SJCRH30 (cell line): ENCODE results near the gene MRPS33. TPM values are rescaled to one million over a fixed set of nuclear protein-coding genes. Genes with fewer than 3 reads are reported as not detected.
"Not testable (repeated sequence)": the region's sequence is repeated elsewhere in the genome, so short reads cannot be mapped to it uniquely, and the experiment has no call there.

ENCODE experiments used
- DNase-seq, 2 experiments: peaks; one replicate each; pipeline ENCODE4 v3.0.0-alpha.2; 2015 to 2020
- H3K27ac ChIP-seq: fragments of 250-450 bp; sonication (Bioruptor Pico); 2 replicates; pipeline ENCODE4 v1.5.1; 2020; ENCODE audit warnings: mild to moderate bottlenecking, moderate library complexity
- H3K27me3 ChIP-seq: fragments of 250-450 bp; sonication (Bioruptor Pico); 2 replicates; pipeline ENCODE4 v1.5.1; 2020; ENCODE audit warnings: mild to moderate bottlenecking, moderate library complexity
- H3K36me3 ChIP-seq: fragments of 250-450 bp; sonication (Bioruptor Pico); 2 replicates; pipeline ENCODE4 v1.5.1; 2020; ENCODE audit warnings: mild to moderate bottlenecking, moderate library complexity
- H3K4me1 ChIP-seq: fragments of 250-450 bp; sonication (Bioruptor Pico); 2 replicates; pipeline ENCODE4 v1.5.1; 2020; ENCODE audit warnings: mild to moderate bottlenecking, moderate library complexity
- H3K4me3 ChIP-seq: fragments of 250-450 bp; sonication (Bioruptor Pico); 2 replicates; pipeline ENCODE4 v1.5.1; 2020; ENCODE audit warnings: mild to moderate bottlenecking, moderate library complexity
- H3K9me3 ChIP-seq: fragments of 250-450 bp; sonication (Bioruptor Pico); replicated peaks from 2 replicates; pipeline ENCODE4 v1.5.1; 2020; ENCODE audit warnings: mild to moderate bottlenecking, moderate library complexity
- total RNA-seq: library from RNA; depleted of rRNA; stranded (reverse); fragments of >200 nt; shearing (Covaris generic); gene quantifications from 2 replicates; pipeline ENCODE4 v1.2.3, GENCODE V29; 2014; rRNA removed

Gene MRPS33
- 54.8 and 59.4 TPM in 2 replicates for total RNA-seq

DNA sequence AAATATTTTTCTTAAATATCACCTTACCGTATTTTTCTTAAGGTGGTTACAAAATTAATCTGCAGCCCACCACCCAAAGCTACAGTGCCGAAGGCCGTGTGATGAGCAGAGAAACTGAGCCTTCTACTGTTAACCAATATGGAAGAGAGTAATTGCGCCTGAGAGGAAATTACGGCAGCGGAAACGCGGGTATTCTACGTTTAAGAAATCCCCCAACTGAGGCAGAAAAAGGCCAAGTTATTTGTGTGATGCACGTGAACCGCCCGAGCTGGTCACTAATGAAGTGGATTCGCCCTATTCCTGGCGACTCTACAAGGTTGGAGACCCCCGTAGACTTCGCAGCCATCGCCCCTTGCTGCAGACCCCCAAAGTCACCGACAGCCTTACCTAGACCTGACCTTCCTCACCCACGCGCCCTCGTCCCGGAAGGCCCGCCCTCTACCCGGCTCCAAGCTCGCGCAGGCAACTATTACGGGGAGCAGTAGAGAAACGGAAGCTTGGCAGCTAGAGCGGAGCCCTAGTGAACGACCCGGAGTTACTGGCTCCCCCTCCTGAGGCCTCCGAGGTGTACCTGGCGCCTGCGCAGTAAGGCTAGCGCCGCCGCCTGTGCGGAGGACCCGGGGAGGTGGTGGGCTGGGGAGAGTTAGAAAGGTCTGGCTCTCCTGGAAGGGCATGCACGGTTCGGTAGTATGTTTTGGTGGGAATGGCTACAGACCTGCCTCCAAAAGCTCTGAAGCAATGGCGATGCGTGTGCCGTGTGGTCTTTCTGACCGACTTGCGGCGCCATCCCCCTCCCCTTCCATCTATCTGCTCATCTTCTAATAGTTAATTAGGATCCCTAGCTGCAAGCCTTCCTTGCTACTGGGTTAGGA, at the start of gene MRPS33:
Gene MRPS33, minus strand, starts transcription at position 429 of the 872 bp plus-strand sequence. CDS start 4,319 bp downstream, outside the sequence.
- Histone ChIP-seq H3K9me3 (no peaks in the 10 kb centered on the region), H3K27ac (peak within 1 kb of the TSS; percentile 63), H3K36me3 (peaks cover 3% of the 10 kb centered on the region; the same call in 1 of the 2 replicates), H3K27me3 (no peaks in the 10 kb centered on the region), H3K4me1 (0 out of 2 replicates have a peak, but pooled peaks cover 3% of the 10 kb centered on the region), H3K4me3 (peak within 1 kb of the TSS; percentile 69)
- DNase-seq = peak; percentile 98 to 99

- Histone ChIP-seq H3K27me3 (peaks cover 14% of the 10 kb centered on the region), H3K36me3 (no peaks in the 10 kb centered on the region), H3K4me1 (no peaks in the 10 kb centered on the region), H3K4me3 (no peak overlapping the region), H3K27ac (no peak overlapping the region), H3K9me3 (no peaks in the 10 kb centered on the region)
- no peak for DNase-seq
Measured at GRCh38 chr7:141057788-141058187, 43.0 kb upstream of the MRPS33 start.

GRCh38 chr7:141055146-141055545, 40.4 kb upstream of the MRPS33 start:
- H3K4me3 ChIP-seq = no peak overlapping the region
- no peak for DNase-seq
- no peaks in the 10 kb centered on the region for H3K36me3 ChIP-seq
- no peaks in the 10 kb centered on the region for H3K4me1 ChIP-seq
- peaks cover 14% of the 10 kb centered on the region for H3K27me3 ChIP-seq
- no peak overlapping the region for H3K27ac ChIP-seq
- H3K9me3 ChIP-seq = no peaks in the 10 kb centered on the region

- peaks cover 14% of the 10 kb centered on the region for H3K27me3 ChIP-seq
- no peaks in the 10 kb centered on the region for H3K9me3 ChIP-seq
- DNase-seq = peak; percentile 11 to 28
- no peak overlapping the region for H3K4me3 ChIP-seq
- no peak overlapping the region for H3K27ac ChIP-seq
- no peaks in the 10 kb centered on the region for H3K36me3 ChIP-seq
- H3K4me1 ChIP-seq = no peaks in the 10 kb centered on the region
Measured at GRCh38 chr7:141053626-141054025, 38.9 kb upstream of the MRPS33 start.

GRCh38 chr7:141045842-141046620, 31.3 kb upstream of the MRPS33 start:
- H3K27ac ChIP-seq = no peak overlapping the region
- no peaks in the 10 kb centered on the region; the same call in 1 of the 2 replicates for H3K36me3 ChIP-seq
- no peaks in the 10 kb centered on the region for H3K9me3 ChIP-seq
- H3K27me3 ChIP-seq = no peaks in the 10 kb centered on the region
- no peaks in the 10 kb centered on the region for H3K4me1 ChIP-seq
- no peak overlapping the region for H3K4me3 ChIP-seq
- no peak for DNase-seq

DNA sequence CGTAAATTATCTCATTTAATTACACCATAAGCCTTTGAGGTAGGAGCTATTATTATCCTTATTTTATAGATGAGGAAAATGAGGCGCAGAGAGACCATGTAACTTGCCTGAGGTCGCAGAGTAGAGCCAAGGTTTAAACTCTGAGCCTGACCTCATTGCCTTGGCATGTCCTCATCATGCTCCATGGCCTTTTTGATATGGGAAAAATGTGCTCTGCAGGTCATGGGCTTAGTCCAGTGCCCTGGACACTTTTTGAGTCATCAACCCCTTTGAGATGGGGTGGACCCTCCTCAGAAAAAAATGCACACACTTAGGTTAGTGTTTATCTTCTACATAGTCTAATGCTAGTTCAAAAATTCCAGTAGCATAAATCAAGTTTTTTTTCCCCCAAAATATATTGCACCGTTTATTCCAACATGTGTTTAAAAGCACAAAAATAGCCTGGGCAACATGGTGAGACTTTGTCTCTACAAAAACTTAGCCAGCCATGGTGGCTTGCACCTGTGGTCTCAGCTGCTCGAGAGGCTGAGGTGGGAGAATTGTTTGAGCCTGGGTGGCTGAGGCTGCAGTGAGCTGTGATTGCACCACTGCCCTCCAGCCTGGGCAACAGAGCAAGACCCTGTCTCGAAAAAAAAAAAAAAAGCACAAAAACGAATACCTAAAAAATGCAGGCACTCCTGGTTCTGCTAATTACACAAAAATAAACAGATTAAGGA, 30.5 kb upstream of the MRPS33 start:
- H3K27ac ChIP-seq = no peak overlapping the region
- no peaks in the 10 kb centered on the region for H3K9me3 ChIP-seq
- H3K27me3 ChIP-seq = no peaks in the 10 kb centered on the region
- no peaks in the 10 kb centered on the region; the same call in 1 of the 2 replicates for H3K36me3 ChIP-seq
- DNase-seq = peak in 1 of 2 experiments; percentile 9
- no peak overlapping the region for H3K4me3 ChIP-seq
- H3K4me1 ChIP-seq = no peaks in the 10 kb centered on the region

DNA sequence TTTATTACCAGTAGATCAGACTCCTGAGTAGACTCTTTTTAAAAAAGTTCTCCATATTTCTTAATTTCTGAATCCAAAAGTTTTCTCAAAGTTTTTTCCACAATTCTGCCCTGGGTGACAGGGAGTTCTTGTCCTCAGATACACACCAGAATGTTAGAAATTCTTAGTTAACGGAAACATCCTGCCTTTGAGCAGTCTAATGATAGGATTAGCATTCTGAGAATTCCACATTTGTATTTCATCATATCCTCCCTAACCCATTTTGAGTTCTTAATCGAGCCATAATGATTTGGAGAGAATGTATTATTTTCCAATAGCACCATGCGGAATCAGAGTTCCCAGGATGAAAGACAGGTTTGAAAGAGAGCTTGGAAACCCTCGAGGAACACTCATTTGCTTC, 28.9 kb upstream of the MRPS33 start:
- Histone ChIP-seq H3K27ac (no peak overlapping the region), H3K4me1 (no peaks in the 10 kb centered on the region; the same call in 1 of the 2 replicates), H3K4me3 (no peak overlapping the region), H3K36me3 (no peaks in the 10 kb centered on the region; the same call in 1 of the 2 replicates), H3K27me3 (no peaks in the 10 kb centered on the region), H3K9me3 (no peaks in the 10 kb centered on the region)
- no peak for DNase-seq

DNA sequence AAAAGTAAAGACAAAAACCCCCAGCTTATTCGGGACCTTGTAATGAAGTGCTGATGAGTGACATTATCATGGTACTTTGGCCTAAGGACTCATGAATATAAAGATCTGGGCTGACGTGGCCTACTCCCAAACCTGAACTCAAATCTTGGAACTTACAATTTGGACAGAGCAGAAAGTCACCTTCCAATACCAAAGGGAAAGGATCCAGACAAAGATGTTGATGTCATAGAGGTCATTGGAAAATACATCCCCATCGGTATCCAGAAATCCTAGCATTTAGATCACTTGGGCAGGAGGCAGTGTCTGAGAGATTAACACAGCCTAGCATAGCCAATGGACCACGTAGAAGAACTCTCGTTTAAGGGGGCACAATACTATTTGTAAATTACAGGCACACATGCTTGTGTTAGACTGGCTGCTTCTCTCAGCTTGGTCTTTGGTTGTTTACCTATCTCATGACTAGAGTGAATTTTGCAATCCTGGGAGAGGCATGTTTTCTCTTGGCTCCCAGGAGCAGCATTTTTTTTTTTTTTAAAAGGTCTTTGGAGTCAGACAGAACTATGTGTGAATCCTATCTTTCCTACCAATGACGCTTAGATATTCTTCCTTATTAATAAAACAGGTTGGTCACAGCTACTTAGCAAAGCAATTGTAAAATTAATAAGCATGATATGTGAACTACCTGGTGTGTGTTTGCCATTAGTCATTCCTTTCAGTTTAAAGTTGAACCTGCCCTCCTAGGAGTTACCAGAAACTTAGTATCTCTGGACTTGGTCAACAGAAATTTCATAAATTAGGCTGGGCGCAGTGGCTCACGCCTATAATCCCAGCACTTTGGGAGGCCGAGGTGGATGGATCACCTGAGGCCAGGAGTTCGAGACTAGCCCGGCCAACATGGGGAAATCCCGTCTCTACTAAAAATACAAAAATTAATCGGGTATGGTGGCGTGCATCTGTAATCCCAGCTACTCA, 27.8 kb upstream of the MRPS33 start:
- Histone ChIP-seq H3K27ac (no peak overlapping the region), H3K4me3 (no peak overlapping the region), H3K36me3 (no peaks in the 10 kb centered on the region), H3K4me1 (no peaks in the 10 kb centered on the region; the same call in 1 of the 2 replicates), H3K9me3 (no peaks in the 10 kb centered on the region), H3K27me3 (no peaks in the 10 kb centered on the region)
- DNase-seq = no peak

GRCh38 chr7:141039376-141039775, 24.6 kb upstream of the MRPS33 start:
- H3K36me3 ChIP-seq = no peaks in the 10 kb centered on the region
- H3K27me3 ChIP-seq = no peaks in the 10 kb centered on the region
- no peaks in the 10 kb centered on the region for H3K9me3 ChIP-seq
- no peak overlapping the region for H3K4me3 ChIP-seq
- H3K4me1 ChIP-seq = no peaks in the 10 kb centered on the region; the same call in 1 of the 2 replicates
- H3K27ac ChIP-seq = no peak overlapping the region
- peak in 1 of 2 experiments; percentile 17 for DNase-seq

DNA sequence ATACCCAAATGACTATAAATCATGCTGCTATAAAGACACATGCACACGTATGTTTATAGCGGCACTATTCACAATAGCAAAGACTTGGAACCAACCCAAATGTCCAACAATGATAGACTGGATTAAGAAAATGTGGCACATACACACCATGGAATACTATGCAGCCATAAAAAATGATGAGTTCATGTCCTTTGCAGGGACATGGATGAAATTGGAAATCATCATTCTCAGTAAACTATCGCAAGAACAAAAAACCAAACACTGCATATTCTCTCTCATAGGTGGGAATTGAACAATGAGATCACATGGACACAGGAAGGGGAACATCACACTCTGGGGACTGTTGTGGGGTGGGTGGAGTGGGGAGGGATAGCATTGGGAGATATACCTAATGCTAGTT, 23.3 kb upstream of the MRPS33 start:
- H3K36me3 ChIP-seq, DNase-seq, H3K27me3 ChIP-seq, H3K9me3 ChIP-seq, H3K27ac ChIP-seq, H3K4me1 ChIP-seq, H3K4me3 ChIP-seq: not testable (repeated sequence)

DNA sequence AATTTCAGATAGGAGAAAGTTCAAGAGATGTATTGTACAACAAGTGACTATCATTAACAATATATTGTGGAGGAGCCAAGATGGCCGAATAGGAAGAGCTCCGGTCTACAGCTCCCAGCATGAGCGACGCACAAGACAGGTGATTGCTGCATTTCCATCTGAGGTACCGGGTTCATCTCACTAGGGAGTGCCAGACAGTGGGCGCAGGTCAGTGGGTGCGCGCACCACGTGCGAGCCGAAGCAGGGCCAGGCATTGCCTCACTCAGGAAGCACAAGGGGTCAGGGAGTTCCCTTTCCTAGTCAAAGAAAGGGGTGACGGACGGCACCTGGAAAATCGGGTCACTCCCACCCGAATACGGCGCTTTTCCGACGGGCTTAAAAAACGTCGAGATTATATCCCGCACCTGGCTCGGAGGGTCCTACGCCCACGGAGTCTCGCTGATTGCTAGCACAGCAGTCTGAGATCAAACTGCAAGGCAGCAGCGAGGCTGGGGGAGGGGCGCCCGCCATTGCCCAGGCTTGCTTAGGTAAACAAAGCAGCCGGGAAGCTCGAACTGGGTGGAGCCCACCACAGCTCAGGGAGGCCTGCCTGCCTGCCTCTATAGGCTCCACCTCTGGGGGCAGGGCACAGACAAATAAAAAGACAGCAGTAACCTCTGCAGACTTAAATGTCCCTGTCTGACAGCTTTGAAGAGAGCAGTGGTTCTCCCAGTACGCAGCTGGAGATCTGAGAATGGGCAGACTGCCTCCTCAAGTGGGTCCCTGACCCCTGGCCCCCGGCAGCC, 18.0 kb upstream of the MRPS33 start:
- H3K9me3 ChIP-seq, DNase-seq, H3K27me3 ChIP-seq, H3K4me1 ChIP-seq, H3K27ac ChIP-seq, H3K36me3 ChIP-seq: not testable (repeated sequence)
- peak overlapping the region; percentile 52 for H3K4me3 ChIP-seq

DNA sequence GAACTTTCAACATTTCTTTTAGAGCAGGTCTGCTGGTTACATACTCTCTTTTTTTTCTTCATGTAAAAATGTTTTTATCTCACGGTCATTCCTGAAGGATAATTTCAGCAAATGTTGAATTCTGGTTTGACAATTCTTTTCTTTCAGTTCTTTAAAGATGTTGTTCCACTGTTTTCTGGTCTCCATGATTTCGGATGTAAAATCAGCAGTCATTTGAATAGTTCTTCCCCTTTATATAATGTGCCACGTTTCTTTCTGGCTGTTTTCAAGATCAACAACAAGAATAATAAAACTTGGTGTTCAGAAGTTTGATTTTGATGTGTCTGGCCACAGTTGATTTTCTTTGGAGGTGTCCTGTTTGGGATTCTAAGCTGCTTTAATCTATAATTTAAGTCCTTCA, 14.0 kb upstream of the MRPS33 start:
- no peak overlapping the region for H3K4me3 ChIP-seq
- H3K27me3 ChIP-seq = peaks cover 3% of the 10 kb centered on the region; the same call in 1 of the 2 replicates
- H3K9me3 ChIP-seq = 0 out of 2 replicates have a peak, but pooled peaks cover 3% of the 10 kb centered on the region
- H3K27ac ChIP-seq = no peak overlapping the region
- H3K4me1 ChIP-seq = no peaks in the 10 kb centered on the region
- DNase-seq = no peak
- no peaks in the 10 kb centered on the region for H3K36me3 ChIP-seq

DNA sequence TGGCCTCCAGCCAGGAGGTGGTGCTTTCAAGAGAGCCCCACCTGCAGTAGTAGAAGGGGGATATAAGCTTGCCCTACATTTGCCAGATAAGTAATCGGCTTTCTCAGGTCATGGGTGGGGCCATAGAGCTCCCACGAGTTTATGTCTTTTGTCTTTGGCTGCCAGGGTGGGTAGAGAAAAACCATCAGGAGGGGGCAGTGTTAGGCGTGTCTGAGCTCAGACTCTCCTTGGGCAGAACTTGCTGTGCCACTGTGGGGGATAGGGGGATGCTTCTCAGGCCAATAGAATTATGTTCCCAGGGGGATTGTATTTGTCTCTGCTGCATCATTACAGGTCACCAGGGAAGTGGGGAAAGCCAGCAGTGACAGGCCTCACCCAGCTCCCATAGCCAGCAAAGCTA, 12.3 kb upstream of the MRPS33 start:
- H3K27ac ChIP-seq = no peak overlapping the region
- no peak for DNase-seq
- 0 out of 2 replicates have a peak, but pooled peaks cover 3% of the 10 kb centered on the region for H3K9me3 ChIP-seq
- peaks cover 3% of the 10 kb centered on the region; the same call in 1 of the 2 replicates for H3K27me3 ChIP-seq
- H3K4me1 ChIP-seq = no peaks in the 10 kb centered on the region
- H3K36me3 ChIP-seq = no peaks in the 10 kb centered on the region
- H3K4me3 ChIP-seq = no peak overlapping the region
